Renal cortex interstitium (tissue), 11 donors: ENCODE results near the gene MFAP3. TPM values are rescaled to one million over a fixed set of nuclear protein-coding genes. Genes with fewer than 3 reads are reported as not detected.
A peak's percentile ranks its signal among the peaks of the same experiment; 100 is the strongest.
"Not testable (repeated sequence)": the region's sequence is repeated elsewhere in the genome, so short reads cannot be mapped to it uniquely, and the experiment has no call there.

Source experiments
- DNase-seq, 11 donors: peaks; one replicate each; pipeline ENCODE4 v3.0.0-alpha.2; 2013; ENCODE audit warnings: low read depth in 9 of 11, low spot score in 4 of 11; ENCODE audit errors: extremely low read depth in 1 of 11
- polyA plus RNA-seq, 3 donors: library from polyadenylated mRNA; unstranded; fragments of 120-200 nt; gene quantifications; one replicate each; pipeline ENCODE4 v1.2.1, GENCODE V29; 2013; ENCODE audit not compliant: insufficient read length in 3 of 3

Gene MFAP3
- polyA plus RNA-seq, 3 donors = 39.9 to 50.9 (median 49.8) TPM

DNA sequence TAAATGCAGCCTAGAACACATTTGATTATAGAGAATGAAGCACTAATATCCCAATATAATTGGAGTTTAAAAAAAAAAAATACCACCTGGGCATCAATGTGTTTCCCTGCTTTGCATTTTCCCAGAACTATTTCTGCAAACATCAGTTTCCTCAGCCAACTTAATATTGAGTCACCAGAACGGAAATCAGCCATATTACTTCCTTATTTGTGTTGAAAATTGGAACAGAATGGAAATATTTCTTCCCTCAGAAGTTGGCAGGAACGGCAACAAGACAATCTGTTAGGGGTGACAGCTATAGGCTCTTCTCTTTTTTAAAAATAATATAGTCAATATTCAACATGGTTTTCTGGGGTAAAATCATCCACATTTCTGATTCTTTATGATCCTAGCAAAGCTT lies 4.0 kb downstream of the MFAP3 start:
- DNase-seq = no peak

DNA sequence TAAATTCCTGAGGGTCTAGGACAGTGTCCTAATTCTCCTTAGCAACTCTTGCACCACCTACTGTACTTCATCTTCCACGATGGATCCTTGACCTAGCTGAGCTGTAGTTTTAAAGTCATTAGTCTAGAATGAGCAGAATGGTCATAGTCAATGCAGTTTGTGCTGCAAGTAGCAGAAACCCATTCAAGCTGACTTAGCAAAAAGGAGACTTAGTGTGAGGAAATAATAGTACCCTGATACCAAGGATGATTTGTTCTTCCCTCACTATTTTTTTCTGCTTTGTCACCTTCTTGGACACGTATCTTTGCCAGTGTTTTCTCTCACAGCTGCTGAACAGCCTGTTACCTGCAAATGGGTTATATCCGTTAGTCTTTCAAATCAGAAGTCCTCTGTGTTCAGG lies 5.3 kb downstream of the MFAP3 start:
- DNase-seq = no peak

DNA sequence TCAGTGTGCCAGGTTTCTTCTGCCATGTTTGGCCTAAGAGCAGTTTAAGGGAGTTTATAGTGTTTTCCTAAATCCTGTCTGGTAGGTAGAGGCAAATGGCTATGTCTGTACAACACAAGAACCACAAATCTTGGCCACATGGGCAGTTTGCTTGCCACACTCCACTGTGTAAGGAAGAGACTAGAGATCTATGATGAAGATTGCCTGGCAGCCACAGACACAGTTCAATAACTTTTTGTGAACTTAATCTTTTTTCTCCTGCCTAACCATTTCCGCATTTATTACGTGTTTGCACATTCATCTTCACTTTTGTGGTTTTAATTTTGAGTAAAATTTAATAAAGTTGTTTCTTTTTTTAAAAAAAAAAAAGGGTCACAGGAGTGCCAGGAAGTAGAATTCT lies 5.8 kb downstream of the MFAP3 start:
- no peak for DNase-seq

DNA sequence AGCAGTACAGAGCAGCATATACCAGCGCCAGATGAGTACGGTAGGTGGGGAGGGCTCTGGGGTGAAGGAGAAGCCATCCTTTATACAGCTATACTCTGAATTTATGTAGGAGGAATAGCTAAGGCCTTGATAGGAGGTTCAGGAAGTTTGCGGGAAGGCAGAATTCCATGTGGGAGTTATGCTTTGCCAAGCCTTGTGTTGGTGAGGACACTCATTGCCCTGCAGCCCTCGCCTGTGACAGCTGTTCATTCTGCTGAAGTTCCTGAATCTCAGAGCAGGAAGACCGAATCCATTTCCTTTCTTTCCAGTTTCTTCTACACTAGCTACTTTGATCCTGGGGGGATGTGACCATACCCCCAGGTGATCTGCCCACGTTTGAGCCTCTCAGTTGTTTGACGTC lies 7.7 kb downstream of the MFAP3 start:
- DNase-seq = no peak

DNA sequence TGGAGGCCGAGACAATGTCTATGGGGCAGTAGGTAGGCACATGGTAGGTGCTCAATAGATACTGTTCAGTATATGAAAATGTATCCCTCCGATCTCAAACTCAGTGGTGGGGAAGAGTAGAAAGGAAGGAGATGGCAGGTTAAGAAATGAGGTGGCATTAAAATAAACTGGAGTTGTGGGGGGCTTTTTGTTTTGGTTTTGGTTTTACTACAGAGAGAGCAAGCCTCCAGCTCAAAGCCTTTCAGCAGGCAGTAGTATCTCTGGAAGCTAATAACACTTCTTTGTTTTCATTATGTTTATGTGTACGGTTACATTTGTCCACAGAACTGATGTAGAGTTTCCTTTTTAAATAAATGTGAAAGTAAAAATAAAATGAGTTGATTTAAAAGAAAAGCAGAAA lies 8.6 kb downstream of the MFAP3 start:
- no peak for DNase-seq

DNA sequence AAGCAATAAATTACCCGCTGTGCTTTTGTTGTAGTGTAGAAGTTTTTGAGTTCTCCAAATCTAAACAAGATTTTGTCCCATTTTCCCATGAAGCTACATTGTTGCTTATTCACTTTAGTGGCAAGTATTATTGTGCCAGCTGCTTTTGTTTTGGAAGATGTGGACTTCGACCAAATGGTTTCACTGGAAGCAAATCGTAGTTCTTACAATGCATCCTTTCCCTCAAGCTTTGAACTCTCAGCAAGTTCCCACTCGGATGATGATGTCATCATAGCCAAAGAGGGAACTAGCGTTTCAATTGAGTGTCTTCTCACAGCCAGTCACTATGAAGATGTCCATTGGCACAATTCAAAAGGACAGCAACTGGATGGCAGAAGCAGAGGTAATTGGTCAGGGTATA lies 10.9 kb downstream of the MFAP3 start:
- DNase-seq = no peak

DNA sequence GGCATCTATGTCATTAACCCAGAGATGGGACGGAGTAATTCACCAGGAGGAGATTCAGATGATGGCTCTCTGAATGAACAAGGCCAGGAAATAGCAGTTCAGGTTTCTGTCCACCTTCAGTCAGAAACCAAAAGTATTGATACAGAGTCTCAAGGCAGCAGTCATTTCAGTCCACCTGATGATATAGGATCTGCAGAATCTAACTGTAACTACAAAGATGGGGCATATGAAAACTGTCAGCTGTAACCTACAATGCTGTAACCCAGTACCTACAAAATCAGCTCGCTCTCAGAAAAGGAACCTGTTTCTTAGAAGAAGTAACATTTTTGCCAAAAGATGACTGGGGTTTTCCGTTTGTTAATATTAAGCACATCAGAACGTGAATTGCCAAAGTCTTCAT lies 14.7 kb downstream of the MFAP3 start:
- no peak for DNase-seq

DNA sequence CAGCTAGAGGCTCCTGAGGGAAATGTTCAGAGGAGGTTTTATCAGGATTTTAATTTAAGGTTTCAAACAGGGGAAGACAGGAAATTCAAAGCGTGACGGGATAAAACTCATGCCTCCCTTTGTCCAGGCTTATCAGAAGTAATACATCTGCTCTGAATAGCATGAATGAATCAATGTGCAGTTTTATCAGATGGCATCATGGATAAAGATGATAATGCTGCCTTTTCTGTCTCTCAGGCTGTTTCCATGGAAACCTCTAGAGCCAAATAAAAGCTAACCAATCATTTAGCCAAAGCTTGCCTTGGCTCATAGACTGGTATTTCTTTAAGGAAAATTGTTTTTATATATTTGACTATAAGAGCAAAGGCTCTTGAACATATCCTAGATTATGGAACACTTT lies 16.4 kb downstream of the MFAP3 start:
- no peak for DNase-seq

DNA sequence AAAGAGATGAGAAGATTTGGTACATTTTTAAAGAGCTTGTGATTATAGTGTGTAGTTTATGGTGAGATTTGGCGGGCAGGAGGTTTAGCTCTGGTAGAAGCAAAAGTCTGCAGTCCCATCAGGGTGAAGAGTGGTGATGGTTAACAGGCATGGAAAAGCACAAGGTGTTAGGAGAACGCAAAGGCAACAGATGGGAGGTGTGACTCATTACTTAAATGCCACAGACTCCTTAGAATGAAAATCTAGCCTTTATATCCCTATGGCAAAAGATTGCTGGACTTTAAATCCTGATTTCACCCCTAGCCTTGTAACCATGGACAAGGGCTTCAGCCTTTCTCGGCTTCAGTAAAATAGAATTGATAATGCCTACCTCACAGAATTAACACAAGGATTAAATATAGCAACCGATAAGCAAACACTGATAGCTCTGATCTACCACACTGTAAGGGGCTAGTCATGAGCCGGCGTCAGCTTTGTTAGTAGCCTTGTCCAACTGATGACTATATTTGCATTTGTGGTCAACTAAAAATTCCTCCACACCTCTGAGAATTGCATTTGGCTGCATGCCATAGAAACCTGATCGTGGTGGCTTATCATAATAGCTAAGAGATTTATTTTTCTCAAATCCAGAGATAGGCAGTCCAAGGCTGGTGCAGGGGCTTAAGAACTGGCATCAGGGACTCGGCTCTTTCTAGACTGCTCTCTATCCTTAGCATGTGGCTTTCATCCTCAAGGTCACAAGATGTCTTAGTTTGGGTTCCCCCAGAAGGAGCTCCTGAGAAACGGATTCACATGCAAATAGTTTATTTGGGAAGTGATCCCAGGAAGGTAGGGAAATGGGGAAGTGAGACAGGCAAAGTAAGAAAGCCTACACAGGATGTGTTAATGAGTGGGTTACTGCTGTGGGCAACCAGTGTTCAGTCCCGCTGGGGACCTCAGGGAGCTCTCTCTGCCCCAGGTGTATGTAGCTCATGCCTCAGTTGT lies 19.6 kb downstream of the MFAP3 start:
- DNase-seq = no peak

DNA sequence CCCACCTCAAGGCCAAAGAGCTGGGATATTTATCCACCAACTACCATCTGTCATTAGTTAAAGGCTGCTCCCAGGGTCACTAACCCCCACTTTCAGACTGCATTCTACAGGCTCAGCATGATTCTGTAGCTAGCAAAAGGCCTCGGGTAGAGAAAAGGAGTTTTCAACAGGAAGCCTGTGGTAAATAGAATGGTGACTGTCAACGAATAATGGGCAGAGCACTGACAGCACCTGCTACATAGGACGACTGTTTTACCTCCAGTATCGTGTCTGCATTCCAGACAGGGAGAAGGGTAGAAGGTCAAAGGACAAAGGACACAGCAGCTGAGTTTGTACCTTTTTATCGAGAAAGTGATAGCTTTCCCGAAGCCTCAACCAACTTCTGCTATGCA lies 20.3 kb downstream of the MFAP3 start:
- DNase-seq = no peak

DNA sequence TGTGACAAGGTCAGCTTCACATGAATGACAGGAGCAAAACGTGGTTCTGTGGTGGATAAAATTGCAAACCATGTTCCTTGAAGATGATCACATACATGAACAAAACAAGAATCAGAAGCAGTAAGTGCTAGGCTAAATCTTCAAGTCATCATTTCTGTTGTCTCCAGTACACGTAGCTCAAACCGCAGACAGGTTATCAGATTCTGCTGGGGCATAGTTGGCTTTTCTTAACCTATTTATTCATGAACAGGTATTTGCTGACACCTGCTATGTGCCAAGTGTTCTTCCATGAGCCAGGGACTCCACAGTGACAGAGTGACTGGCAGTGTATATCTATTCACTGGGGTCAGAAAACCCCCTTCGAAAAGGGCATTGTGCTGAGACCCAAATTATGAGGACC lies 20.8 kb downstream of the MFAP3 start:
- no peak for DNase-seq

DNA sequence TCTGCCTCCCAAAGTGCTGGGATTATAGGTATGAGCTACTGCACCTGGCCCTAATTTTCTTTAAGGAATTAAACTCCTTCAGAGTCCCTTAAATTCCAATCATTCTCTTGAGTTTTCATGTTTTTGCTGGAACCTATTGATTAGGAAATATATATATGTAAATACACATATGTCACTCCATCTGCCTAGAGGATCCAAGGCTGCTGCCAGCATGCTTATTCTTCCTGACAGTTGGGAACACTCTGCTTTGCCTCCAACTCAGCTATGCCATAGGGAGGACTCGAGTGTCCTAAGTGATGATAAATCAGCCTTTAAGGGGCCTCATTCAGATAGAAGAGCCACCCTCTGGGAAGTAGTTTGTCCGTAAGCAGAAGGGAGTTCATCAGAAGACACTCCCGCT lies 21.8 kb downstream of the MFAP3 start:
- DNase-seq = no peak

DNA sequence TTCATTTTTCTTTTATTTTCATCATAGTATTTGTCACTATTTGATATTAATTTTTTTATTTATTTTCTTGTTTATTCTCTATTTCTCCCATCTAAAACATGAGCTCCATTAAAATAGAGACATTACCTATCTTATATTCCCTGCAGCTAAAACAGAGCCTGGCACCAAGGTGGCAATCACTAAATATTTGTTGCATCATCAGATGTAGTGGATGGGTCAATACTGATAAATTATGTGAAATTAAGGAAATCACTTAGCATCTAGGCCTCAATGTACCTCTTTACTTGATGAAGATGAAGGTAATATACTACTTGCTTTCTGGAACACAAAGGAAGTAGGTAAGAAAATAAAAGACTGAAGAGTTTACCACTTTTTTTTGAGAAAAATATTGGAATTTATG lies 24.6 kb downstream of the MFAP3 start:
- DNase-seq = no peak

DNA sequence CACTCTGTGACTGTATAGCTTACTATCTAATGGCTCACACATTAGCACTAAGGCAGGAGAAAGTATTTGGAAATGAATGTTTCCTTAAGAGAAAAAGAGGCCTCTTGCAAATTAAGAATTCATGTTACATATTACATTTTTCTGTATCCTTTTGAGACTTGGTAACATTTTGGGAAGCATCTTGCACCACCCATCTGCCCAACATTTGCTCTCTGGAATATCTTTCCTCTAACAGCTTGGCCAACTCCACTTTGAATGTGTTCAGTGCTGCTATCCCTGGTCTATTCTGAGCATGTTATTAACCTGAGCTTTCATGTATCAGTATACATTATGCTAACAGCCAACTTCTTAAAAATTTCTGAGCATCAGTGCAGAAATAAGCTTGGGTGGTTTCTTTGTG lies 27.2 kb downstream of the MFAP3 start:
- no peak for DNase-seq

DNA sequence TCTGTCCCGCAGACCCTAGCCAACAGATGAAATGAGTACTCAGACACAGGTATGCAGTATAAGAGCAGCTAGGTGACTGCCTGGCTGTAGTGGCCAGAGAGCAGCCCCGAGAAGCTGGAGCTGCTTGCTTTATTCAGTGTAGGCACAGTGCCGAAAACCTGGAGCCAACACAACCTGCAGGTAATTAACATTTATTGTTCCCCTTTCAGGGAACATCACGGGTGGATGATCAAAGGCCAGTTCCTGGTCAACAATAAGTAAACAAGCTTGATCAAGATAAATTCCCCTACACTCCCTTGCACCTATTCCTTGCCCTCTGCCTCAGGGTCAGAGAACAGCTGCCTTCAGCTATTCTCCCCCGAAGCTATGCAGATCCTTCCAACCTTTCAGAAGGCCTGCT lies 31.1 kb downstream of the MFAP3 start:
- DNase-seq = not testable (repeated sequence)

DNA sequence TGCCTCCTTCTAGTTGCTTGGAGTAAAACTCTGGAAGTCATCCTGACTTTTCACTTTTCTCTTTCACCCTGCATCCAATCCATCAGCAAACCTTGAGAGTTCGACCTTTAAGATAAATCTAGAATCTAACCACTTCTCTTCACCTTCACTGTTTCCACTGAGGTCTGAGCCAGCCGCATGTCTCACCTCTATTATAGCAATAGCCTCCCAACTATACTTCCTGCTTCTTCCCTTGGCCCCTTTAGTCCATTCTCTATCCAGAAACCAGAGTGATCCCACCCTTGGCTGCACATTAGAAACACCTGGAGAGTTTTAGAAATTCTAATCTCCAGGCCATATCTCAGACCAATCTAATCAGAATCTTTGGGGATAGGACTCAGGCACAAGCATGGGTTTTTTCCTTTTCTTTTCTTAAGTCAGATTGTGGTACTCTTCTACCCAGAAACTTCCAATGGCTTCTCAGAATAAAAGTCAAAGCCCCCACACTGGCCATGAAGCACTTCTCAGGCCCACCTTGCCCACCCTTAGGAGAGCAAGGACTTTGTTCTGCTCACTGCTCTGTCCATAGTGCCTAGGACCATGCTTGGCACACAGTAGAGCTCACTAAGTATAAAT lies 33.1 kb downstream of the MFAP3 start:
- no peak for DNase-seq

DNA sequence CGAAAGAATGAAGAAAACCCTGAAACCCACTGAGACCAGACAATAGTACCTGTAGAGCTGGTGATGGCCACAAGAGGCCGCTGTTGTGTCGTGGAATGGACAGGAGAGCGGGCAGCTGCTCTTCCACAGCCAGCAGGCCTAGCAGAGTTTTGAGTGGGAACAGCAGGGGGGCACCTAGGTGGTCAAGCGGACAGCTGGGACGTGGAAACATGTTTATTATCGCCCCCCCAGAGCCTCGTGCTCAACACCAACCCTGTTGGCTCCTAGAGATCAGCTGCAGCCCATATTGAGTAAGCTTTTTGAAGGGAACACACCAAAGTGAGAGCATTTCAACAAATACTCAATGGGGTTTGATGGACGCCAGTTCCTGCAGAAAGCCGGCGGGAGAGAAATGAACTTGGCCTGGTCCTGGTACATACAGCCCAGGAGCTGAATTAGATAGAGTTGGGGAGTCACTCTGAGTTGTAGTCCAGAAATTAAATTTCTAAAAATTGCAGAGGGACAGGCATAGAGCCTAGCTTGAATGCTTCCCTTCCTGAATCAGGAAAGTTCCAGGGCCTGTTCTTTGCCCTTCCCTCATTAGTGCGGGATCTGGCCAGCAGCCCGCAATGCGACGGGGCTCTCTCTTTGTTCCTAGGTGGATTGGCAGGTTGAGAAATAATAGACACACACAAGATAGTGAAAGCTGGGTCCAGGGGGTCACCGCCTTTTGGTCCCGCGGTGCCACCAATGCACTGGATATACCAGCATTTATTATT lies 33.8 kb downstream of the MFAP3 start:
- DNase-seq = peak; percentile 55 to 78 (median 62)

DNA sequence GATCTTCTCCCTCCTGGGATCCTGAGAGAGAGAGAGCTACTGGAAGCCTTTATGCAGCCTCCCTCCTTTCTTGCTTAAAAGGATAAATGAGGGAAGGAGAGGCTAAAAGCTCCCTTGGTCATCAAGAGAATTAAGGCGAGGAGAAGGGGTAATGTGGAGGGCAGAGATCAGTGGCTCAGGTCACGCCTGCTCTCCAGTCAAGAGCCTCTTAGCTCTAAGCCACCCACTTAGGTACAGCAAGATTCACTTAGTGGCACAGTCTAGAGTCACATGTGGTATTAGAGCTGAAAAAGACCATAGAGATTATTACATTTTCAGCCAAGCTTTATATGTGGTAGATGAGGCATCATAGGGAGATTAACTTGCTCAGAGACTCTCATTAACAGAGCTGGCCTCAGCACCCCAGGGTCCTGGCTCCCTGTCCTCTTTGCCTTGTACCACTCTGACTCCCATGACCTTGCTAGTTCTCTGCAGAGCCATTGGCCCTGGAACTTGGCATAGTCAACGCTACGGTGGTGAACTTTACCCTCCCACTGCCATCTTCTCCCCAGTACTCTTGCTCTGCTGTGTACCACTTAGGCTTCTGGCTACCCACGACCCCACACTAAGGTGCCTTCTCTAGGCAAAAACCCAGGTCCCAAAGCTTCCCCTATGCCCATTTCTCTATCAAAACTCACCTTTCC lies 37.6 kb downstream of the MFAP3 start:
- no peak for DNase-seq

DNA sequence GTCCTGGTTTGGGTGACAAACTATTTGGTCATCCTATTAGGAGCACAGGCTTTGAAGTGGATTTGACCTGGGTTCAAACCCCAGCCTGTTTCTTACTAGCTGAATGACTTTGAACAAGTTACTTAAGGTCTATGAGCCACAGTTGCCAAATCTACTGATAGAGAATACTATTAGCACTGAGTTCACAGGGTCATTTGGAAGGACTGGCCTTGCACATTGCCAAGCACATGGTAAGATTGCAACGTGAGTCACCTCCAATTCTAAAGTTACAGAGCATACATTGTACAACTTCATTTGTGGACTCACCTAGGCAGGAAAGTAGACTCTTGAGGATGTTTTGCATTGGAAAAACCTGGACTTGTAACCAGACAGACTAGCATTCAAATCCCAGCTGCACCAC lies 38.9 kb downstream of the MFAP3 start:
- DNase-seq = no peak
